ENCODE measurements around the gene CHD9. TPM values are rescaled to one million over a fixed set of nuclear protein-coding genes. Genes with fewer than 3 reads are reported as not detected.
A peak's percentile ranks its signal among the peaks of the same experiment; 100 is the strongest.

CHD9 gene
- polyA plus RNA-seq, 1 donor from 2014 or later: 69.3 TPM

DNA sequence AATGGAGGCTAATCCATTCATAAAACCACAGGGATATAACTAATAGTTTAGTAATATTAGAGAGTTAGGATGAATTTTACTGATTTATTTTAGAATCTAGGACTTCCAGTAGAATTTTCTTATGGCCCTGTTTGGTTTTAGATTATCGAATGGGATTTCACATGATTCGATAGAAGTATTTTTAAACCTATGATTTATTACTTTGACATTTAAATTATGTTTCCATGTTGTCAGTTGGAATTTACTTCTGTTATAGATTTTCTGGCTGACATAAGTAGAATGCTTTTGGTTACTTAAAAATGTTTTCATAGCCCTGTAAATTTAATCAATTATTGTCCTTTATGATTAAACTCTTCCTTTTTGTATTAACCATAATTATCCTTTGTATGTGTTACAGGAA is 158.8 kb downstream of the CHD9 start:
- Histone ChIP-seq H3F3A (ENCODE audit: insufficient read depth, low read length, poor library complexity, severe bottlenecking) (peaks cover 5% of the 10 kb centered on the region), H2AFZ (ENCODE audit: low read depth, low read length) (no peak overlapping the region), H3K36me3 (ENCODE audit: insufficient read depth, low read length) (no peaks in the 10 kb centered on the region), H3K4me3 (ENCODE audit: low read length) (peak overlapping the region; percentile 59), H3K4me2 (ENCODE audit: low read length) (peak overlapping the region; percentile 69), H3K9me2 (ENCODE audit: insufficient read depth, low read length) (no peaks in the 10 kb centered on the region), H3K27me3 (ENCODE audit: insufficient read depth, low read depth, low read length) (no peaks in the 10 kb centered on the region), H3K27ac (ENCODE audit: low read length) (no peak overlapping the region), H3K9me3 (ENCODE audit: low read length) (no peaks in the 10 kb centered on the region), H4K20me1 (ENCODE audit: insufficient read depth) (peaks cover 5% of the 10 kb centered on the region), H3K9ac (ENCODE audit: low read length) (no peak overlapping the region), H3K79me2 (replicated peaks; ENCODE audit: insufficient read depth, low read length) (peaks cover 98% of the 10 kb centered on the region)
- TF ChIP-seq TAF1 (IDR thresholded peaks at IDR 0.05; ENCODE audit: low read depth): no peak
- TF ChIP-seq MXI1 (conservative IDR thresholded peaks at IDR 0.05; ENCODE audit: poor library complexity, severe bottlenecking): no peak
- no peak for TF ChIP-seq SMC3 (conservative IDR thresholded peaks at IDR 0.05; ENCODE audit: poor library complexity)
- no peak for TF ChIP-seq RAD21 (conservative IDR thresholded peaks at IDR 0.05)
- no peak for TF ChIP-seq POLR2AphosphoS5 (IDR thresholded peaks at IDR 0.05)
- TF ChIP-seq, protein P1, sequence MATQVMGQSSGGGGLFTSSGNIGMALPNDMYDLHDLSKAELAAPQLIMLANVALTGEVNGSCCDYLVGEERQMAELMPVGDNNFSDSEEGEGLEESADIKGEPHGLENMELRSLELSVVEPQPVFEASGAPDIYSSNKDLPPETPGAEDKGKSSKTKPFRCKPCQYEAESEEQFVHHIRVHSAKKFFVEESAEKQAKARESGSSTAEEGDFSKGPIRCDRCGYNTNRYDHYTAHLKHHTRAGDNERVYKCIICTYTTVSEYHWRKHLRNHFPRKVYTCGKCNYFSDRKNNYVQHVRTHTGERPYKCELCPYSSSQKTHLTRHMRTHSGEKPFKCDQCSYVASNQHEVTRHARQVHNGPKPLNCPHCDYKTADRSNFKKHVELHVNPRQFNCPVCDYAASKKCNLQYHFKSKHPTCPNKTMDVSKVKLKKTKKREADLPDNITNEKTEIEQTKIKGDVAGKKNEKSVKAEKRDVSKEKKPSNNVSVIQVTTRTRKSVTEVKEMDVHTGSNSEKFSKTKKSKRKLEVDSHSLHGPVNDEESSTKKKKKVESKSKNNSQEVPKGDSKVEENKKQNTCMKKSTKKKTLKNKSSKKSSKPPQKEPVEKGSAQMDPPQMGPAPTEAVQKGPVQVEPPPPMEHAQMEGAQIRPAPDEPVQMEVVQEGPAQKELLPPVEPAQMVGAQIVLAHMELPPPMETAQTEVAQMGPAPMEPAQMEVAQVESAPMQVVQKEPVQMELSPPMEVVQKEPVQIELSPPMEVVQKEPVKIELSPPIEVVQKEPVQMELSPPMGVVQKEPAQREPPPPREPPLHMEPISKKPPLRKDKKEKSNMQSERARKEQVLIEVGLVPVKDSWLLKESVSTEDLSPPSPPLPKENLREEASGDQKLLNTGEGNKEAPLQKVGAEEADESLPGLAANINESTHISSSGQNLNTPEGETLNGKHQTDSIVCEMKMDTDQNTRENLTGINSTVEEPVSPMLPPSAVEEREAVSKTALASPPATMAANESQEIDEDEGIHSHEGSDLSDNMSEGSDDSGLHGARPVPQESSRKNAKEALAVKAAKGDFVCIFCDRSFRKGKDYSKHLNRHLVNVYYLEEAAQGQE (IDR thresholded peaks at IDR 0.05; ENCODE audit: borderline replicate concordance): no peak
- TF ChIP-seq, protein P2, sequence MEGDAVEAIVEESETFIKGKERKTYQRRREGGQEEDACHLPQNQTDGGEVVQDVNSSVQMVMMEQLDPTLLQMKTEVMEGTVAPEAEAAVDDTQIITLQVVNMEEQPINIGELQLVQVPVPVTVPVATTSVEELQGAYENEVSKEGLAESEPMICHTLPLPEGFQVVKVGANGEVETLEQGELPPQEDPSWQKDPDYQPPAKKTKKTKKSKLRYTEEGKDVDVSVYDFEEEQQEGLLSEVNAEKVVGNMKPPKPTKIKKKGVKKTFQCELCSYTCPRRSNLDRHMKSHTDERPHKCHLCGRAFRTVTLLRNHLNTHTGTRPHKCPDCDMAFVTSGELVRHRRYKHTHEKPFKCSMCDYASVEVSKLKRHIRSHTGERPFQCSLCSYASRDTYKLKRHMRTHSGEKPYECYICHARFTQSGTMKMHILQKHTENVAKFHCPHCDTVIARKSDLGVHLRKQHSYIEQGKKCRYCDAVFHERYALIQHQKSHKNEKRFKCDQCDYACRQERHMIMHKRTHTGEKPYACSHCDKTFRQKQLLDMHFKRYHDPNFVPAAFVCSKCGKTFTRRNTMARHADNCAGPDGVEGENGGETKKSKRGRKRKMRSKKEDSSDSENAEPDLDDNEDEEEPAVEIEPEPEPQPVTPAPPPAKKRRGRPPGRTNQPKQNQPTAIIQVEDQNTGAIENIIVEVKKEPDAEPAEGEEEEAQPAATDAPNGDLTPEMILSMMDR (IDR thresholded peaks at IDR 0.05; ENCODE audit: poor library complexity, severe bottlenecking): no peak
- no peak for TF ChIP-seq EP300 (conservative IDR thresholded peaks at IDR 0.05; ENCODE audit: poor library complexity, severe bottlenecking)
- TF ChIP-seq EZH2 (IDR thresholded peaks at IDR 0.05; ENCODE audit: borderline replicate concordance, insufficient read depth, low read length, poor library complexity, severe bottlenecking): no peak

DNA sequence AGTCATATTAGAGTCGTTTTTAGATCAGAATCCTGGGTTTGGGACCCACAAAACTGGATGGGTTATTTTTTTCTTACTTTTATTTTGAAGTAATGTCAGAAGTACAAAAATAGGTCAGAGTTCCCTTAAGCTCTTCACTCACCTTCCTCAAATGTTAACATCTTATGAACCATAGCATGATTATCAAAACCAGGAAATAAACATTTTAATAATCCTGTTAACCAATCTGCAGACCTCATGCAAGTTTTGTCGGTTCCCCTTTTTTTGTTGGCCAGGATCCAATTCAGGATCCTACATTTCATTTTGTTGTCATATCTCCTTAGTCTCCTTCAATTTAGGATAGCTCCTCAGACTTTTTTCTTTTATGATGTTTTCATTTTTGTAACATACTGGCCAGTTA is 162.0 kb downstream of the CHD9 start:
- Histone ChIP-seq H3K36me3 (ENCODE audit: insufficient read depth, low read length) (no peaks in the 10 kb centered on the region), H3K4me3 (ENCODE audit: low read length) (no peak overlapping the region), H3K9me2 (ENCODE audit: insufficient read depth, low read length) (no peaks in the 10 kb centered on the region), H4K20me1 (ENCODE audit: insufficient read depth) (peaks cover 7% of the 10 kb centered on the region), H3K27me3 (ENCODE audit: insufficient read depth, low read depth, low read length) (no peaks in the 10 kb centered on the region), H3K27ac (ENCODE audit: low read length) (no peak overlapping the region), H3K9me3 (ENCODE audit: low read length) (no peaks in the 10 kb centered on the region), H2AFZ (ENCODE audit: low read depth, low read length) (no peak overlapping the region), H3K4me2 (ENCODE audit: low read length) (no peak overlapping the region), H3F3A (ENCODE audit: insufficient read depth, low read length, poor library complexity, severe bottlenecking) (no peaks in the 10 kb centered on the region), H3K79me2 (replicated peaks; ENCODE audit: insufficient read depth, low read length) (peaks cover 98% of the 10 kb centered on the region), H3K9ac (ENCODE audit: low read length) (no peak overlapping the region)
- TF ChIP-seq TAF1 (IDR thresholded peaks at IDR 0.05; ENCODE audit: low read depth) (no peak), POLR2AphosphoS5 (IDR thresholded peaks at IDR 0.05) (no peak), RAD21 (conservative IDR thresholded peaks at IDR 0.05) (no peak), EP300 (conservative IDR thresholded peaks at IDR 0.05; ENCODE audit: poor library complexity, severe bottlenecking) (no peak), EZH2 (IDR thresholded peaks at IDR 0.05; ENCODE audit: borderline replicate concordance, insufficient read depth, low read length, poor library complexity, severe bottlenecking) (no peak), SMC3 (conservative IDR thresholded peaks at IDR 0.05; ENCODE audit: poor library complexity) (no peak), MXI1 (conservative IDR thresholded peaks at IDR 0.05; ENCODE audit: poor library complexity, severe bottlenecking) (no peak)
- TF ChIP-seq, protein P2 (IDR thresholded peaks at IDR 0.05; ENCODE audit: poor library complexity, severe bottlenecking): no peak
- TF ChIP-seq, protein P1 (IDR thresholded peaks at IDR 0.05; ENCODE audit: borderline replicate concordance): no peak

Data from neural cell (in vitro differentiated cells).